ENCODE data around the gene SLC6A2. TPM values are rescaled to one million over a fixed set of nuclear protein-coding genes. Genes with fewer than 3 reads are reported as not detected.

Gene SLC6A2
- total and polyA plus RNA-seq, 9 of the 15 experiments (the other 6 are each of a cell fraction or from before 2014, with no cell fraction given) = not detected

GRCh38 chr16:55737318-55737717 lies 81.5 kb downstream of the SLC6A2 start:
- in situ Hi-C loops (cut with MboI) = no loop called here
- FAIRE-seq = no peak
- Histone ChIP-seq H3K4me2 (ENCODE audit: insufficient read depth, low read length) (no peak overlapping the region), H4K20me1 (replicated peaks; ENCODE audit: control insufficient read depth, insufficient read depth, low read length) (no peaks in the 10 kb centered on the region), H3K4me3 (no peak overlapping the region), H3K79me2 (ENCODE audit: control insufficient read depth, insufficient read depth, low read length) (no peaks in the 10 kb centered on the region), H2AFZ (ENCODE audit: low read depth, low read length) (no peak overlapping the region), H3K9me1 (ENCODE audit: control insufficient read depth, insufficient read depth, low read length) (no peaks in the 10 kb centered on the region), H3K9me3 (replicated peaks; ENCODE audit: control insufficient read depth, insufficient read depth, low read depth, low read length) (no peaks in the 10 kb centered on the region; the same call in 1 of the 2 replicates), H3K4me1 (replicated peaks in 1 of 2; ENCODE audit: control insufficient read depth in 2 of 2, insufficient read depth in 2 of 2, low read length in 2 of 2) (no peaks in the 10 kb centered on the region), H3K27me3 (ENCODE audit: control insufficient read depth in 2 of 2, insufficient read depth in 2 of 2, low read length in 2 of 2) (peaks cover 11 to 25% of the 10 kb centered on the region in 2 experiments; a peak in 3 of 5 replicates), H3K9ac (ENCODE audit: insufficient read depth in 1 of 2, low read depth in 2 of 2, low read length in 2 of 2) (no peak overlapping the region), H3K27ac (ENCODE audit: extremely low read depth, low read depth, low read length) (no peak overlapping the region), H3K36me3 (ENCODE audit: control insufficient read depth, insufficient read depth, low read length) (no peaks in the 10 kb centered on the region)
- intact Hi-C loops (cut with micrococcal nuclease) = no loop called here
- ATAC-seq = no peak
- DNase-seq (ENCODE audit: extremely low read depth in 1 of 4, low spot score in 3 of 4) = no peak
- TF ChIP-seq TFE3 (CRISPR knock-in tag; IDR thresholded peaks at IDR 0.05) = peak; percentile 57
- TF ChIP-seq DDX20 (tag; IDR thresholded peaks at IDR 0.05; ENCODE audit: low read depth) = no peak
- no peak for TF ChIP-seq E2F3 (CRISPR knock-in tag; IDR thresholded peaks at IDR 0.05)
- POLR2A ChIA-PET = interaction anchor here (0.6 kb wide), 1 partner anchor 17 kb away, joined by 3 read pairs; no protein-coding TSS in a partner anchor
- 0% methylated on average over 3 of the region's 3 CpGs for WGBS (ENCODE audit: insufficient coverage, low coverage, missing lambda C conversion rate)
- CTCF ChIA-PET (ENCODE audit: low intra/inter-chr PET ratio) = no interaction called here
- no TSS peak for BruUV-seq (replicated peaks)

- ChIA-PET POLR2A (no interaction called here), CTCF (ENCODE audit: low intra/inter-chr PET ratio) (no interaction called here)
- no peaks in the 10 kb centered on the region for H3K4me1 ChIP-seq (replicated peaks in 1 of 2; ENCODE audit: control insufficient read depth in 2 of 2, insufficient read depth in 2 of 2, low read length in 2 of 2)
- H3K9me1 ChIP-seq (ENCODE audit: control insufficient read depth, insufficient read depth, low read length) = no peaks in the 10 kb centered on the region
- H3K4me3 ChIP-seq = no peak overlapping the region
- BruUV-seq (replicated peaks) = no TSS peak
- no peak for DNase-seq (ENCODE audit: extremely low read depth in 1 of 4, low spot score in 3 of 4)
- no peaks in the 10 kb centered on the region; the same call in 1 of the 2 replicates for H3K9me3 ChIP-seq (replicated peaks; ENCODE audit: control insufficient read depth, insufficient read depth, low read depth, low read length)
- no peak for FAIRE-seq
- no peak overlapping the region for H3K4me2 ChIP-seq (ENCODE audit: insufficient read depth, low read length)
- H2AFZ ChIP-seq (ENCODE audit: low read depth, low read length) = no peak overlapping the region
- H3K36me3 ChIP-seq (ENCODE audit: control insufficient read depth, insufficient read depth, low read length) = no peaks in the 10 kb centered on the region
- no peak overlapping the region for H3K9ac ChIP-seq (ENCODE audit: insufficient read depth in 1 of 2, low read depth in 2 of 2, low read length in 2 of 2)
- no peak for ATAC-seq
- H3K27me3 ChIP-seq (ENCODE audit: control insufficient read depth in 2 of 2, insufficient read depth in 2 of 2, low read length in 2 of 2) = peaks cover 11 to 32% of the 10 kb centered on the region in 2 experiments; a peak in 3 of 5 replicates
- H3K79me2 ChIP-seq (ENCODE audit: control insufficient read depth, insufficient read depth, low read length) = no peaks in the 10 kb centered on the region
- WGBS (ENCODE audit: insufficient coverage, low coverage, missing lambda C conversion rate) = 1% methylated on average over 9 of the region's 9 CpGs
- no peaks in the 10 kb centered on the region for H4K20me1 ChIP-seq (replicated peaks; ENCODE audit: control insufficient read depth, insufficient read depth, low read length)
- intact Hi-C loops (cut with micrococcal nuclease) (no loop called here), in situ Hi-C loops (cut with MboI) (no loop called here)
- H3K27ac ChIP-seq (ENCODE audit: extremely low read depth, low read depth, low read length) = no peak overlapping the region
- TF ChIP-seq ZBTB43 (CRISPR knock-in tag; IDR thresholded peaks at IDR 0.05) = no peak
- TF ChIP-seq, protein P1, sequence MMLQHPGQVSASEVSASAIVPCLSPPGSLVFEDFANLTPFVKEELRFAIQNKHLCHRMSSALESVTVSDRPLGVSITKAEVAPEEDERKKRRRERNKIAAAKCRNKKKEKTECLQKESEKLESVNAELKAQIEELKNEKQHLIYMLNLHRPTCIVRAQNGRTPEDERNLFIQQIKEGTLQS (IDR thresholded peaks at IDR 0.05) = no peak
- TF ChIP-seq, protein P1 (CRISPR knock-in tag; conservative IDR thresholded peaks at IDR 0.05) = no peak
- TF ChIP-seq, protein P2, sequence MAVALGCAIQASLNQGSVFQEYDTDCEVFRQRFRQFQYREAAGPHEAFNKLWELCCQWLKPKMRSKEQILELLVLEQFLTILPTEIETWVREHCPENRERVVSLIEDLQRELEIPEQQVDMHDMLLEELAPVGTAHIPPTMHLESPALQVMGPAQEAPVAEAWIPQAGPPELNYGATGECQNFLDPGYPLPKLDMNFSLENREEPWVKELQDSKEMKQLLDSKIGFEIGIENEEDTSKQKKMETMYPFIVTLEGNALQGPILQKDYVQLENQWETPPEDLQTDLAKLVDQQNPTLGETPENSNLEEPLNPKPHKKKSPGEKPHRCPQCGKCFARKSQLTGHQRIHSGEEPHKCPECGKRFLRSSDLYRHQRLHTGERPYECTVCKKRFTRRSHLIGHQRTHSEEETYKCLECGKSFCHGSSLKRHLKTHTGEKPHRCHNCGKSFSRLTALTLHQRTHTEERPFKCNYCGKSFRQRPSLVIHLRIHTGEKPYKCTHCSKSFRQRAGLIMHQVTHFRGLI (CRISPR knock-in tag; IDR thresholded peaks at IDR 0.05) = no peak
- no peak for TF ChIP-seq BRD9 (IDR thresholded peaks at IDR 0.05; ENCODE audit: low read depth, partially characterized antibody)
- no peak for TF ChIP-seq PRMT5 (CRISPR knock-in tag; IDR thresholded peaks at IDR 0.05)
- no peak for TF ChIP-seq ZFP30 (CRISPR knock-in tag; IDR thresholded peaks at IDR 0.05; ENCODE audit: borderline replicate concordance)
- TF ChIP-seq MTA2 (IDR thresholded peaks at IDR 0.05; ENCODE audit: low read depth) = no peak
Measured at GRCh38 chr16:55737966-55738365, 82.2 kb downstream of the SLC6A2 start.

All from K562 (cell line).